Measurements from ENCODE around the gene NECTIN1.

Gene NECTIN1

DNA sequence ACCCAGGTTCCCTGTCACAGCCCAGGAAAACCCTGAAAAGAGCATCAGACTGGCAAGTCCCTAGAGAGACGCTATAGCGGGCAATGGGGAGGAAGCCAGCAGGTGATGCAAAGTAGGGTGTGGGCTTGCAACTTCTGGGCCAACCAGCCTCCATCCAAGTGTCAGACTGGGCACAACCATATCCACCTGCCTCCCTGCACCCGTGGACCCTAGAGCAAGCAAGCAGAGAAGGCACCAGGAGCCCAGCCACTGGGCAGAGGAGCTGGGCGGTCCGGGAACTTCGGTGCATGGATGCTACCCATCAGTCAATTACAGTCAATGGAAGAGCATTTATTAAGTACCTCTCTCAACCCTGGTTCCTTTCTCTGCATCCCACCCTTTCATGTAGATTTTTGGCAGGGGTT, 2.8 kb downstream of the NECTIN1 start:
- H3K4me3 ChIP-seq (ENCODE audit: low read length): no peak overlapping the region
- TF ChIP-seq, protein P1, sequence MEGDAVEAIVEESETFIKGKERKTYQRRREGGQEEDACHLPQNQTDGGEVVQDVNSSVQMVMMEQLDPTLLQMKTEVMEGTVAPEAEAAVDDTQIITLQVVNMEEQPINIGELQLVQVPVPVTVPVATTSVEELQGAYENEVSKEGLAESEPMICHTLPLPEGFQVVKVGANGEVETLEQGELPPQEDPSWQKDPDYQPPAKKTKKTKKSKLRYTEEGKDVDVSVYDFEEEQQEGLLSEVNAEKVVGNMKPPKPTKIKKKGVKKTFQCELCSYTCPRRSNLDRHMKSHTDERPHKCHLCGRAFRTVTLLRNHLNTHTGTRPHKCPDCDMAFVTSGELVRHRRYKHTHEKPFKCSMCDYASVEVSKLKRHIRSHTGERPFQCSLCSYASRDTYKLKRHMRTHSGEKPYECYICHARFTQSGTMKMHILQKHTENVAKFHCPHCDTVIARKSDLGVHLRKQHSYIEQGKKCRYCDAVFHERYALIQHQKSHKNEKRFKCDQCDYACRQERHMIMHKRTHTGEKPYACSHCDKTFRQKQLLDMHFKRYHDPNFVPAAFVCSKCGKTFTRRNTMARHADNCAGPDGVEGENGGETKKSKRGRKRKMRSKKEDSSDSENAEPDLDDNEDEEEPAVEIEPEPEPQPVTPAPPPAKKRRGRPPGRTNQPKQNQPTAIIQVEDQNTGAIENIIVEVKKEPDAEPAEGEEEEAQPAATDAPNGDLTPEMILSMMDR (conservative IDR thresholded peaks at IDR 0.05; ENCODE audit: low read length): no peak
- DNase-seq (ENCODE audit: low read depth): no peak

DNA sequence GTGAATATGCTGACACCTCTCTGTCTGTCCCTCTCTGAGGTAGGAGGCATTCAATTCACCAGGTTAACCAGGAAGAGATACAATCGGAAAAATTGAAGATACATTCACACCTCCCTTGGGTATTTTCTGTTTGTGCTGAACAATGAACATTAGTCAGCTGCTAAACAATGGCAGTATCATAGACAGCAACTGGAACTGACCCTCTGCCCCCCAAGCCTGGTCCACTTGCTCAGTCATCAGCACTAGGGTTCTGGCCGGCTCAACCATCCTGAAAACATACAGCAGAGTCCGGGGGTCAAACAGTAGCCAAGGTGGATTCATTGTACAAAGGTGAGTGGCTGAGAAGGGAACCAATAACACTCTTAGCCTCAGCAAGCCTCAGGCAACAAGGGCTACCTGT, 4.0 kb downstream of the NECTIN1 start:
- TF ChIP-seq, protein P1 (conservative IDR thresholded peaks at IDR 0.05; ENCODE audit: low read length): no peak
- no peak overlapping the region for H3K4me3 ChIP-seq (ENCODE audit: low read length)
- no peak for DNase-seq (ENCODE audit: low read depth)

GRCh38 chr11:119723952-119724325, 5.1 kb downstream of the NECTIN1 start:
- H3K4me3 ChIP-seq (ENCODE audit: low read length): no peak overlapping the region
- TF ChIP-seq, protein P1 (conservative IDR thresholded peaks at IDR 0.05; ENCODE audit: low read length): no peak
- no peak for DNase-seq (ENCODE audit: low read depth)

GRCh38 chr11:119723243-119723951, 5.6 kb downstream of the NECTIN1 start:
- H3K4me3 ChIP-seq (ENCODE audit: low read length): no peak overlapping the region
- TF ChIP-seq, protein P1 (conservative IDR thresholded peaks at IDR 0.05; ENCODE audit: low read length): no peak
- DNase-seq (ENCODE audit: low read depth): no peak

DNA sequence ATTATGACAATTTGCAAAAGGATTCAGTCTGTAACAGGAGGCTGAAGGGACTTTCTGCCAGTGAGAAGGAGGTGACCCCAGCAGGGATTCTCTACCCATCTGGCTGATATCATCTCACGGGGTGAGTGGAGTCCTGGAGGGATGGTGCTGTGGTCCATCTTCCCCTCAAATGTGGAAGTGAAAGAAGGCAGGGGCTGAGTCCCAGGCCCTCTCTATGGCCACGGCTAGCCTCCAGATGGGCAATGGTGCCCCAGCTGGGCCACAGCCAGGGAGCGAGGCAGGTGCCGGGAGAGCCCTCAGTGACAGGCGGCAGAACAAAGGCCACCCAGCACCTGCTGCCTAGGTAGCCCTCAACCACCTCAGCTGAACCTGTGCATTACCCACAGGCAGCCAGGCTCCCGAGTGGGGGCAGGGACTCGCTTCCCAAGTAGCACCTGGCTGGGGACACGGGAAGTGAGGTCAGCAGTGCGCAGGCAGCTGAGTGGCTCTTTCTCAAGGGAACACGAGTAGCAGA, 6.7 kb downstream of the NECTIN1 start:
- DNase-seq (ENCODE audit: low read depth): no peak
- H3K4me3 ChIP-seq (ENCODE audit: low read length): no peak overlapping the region
- TF ChIP-seq, protein P1 (conservative IDR thresholded peaks at IDR 0.05; ENCODE audit: low read length): no peak

DNA sequence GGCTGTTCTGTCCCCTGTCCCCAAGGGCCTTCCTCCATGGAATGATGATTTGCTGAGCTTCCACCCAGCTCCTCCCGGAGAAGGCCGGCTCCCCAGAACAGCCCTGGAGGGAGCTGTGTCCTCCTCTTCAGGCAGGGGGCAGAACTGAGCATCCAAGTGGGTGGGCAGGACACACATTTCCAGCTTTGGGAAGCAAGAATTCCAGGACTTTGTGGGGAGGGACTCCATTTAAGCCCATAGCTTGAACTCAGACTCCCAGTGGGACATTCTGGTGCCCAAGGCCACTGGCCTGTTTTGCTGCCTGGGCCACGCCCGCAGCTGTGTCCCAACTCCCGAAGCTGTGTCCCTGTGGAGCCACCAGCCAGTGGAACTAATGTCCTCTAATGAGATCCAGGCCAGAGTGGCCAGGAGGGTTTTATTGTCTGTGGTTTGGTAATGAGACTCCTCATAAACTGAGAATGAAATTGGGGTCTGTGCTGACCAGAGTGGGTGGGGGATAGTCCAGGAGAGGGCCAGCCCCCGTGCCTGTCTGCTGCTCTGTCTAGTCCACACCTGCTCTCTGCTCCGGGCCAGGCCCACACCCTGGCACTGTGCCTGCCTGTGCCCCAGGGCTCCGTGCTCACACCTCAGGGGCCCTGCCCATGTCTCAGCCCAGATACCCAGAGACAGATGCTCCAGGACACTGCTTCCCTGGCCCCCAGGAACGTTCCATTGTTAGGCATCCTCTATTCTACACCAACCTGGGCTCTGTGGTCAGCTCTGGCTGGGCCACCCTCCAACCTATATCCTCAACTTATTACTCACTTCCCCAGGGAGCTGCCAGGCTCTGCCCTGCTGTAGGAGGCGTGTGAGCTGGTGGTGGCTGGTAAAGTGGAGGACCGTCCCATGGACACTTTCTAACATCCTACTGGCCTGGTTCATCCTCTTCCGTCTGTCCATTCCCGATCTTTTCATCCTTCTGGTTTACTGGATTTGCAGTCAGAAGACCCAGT, 7.6 kb downstream of the NECTIN1 start:
- no peak overlapping the region for H3K4me3 ChIP-seq (ENCODE audit: low read length)
- DNase-seq (ENCODE audit: low read depth): peak; percentile 36
- TF ChIP-seq, protein P1 (conservative IDR thresholded peaks at IDR 0.05; ENCODE audit: low read length): peak; percentile 58

Measured in AG10803 (cell line).